ENCODE data around the gene ELOVL1. TPM values are rescaled to one million over a fixed set of nuclear protein-coding genes. Genes with fewer than 3 reads are reported as not detected.

Gene ELOVL1
- total and polyA plus RNA-seq, 10 of the 15 experiments (the other 5 are each of a cell fraction or from before 2014, with no cell fraction given), result 58.5 to 139 (median 89.8) TPM

- TF ChIP-seq ZNF592 (IDR thresholded peaks at IDR 0.05) (no peak), SPI1 (IDR thresholded peaks at IDR 0.05; ENCODE audit: borderline replicate concordance, insufficient read depth, low read depth, low read length) (peak; percentile 89), SRF (IDR thresholded peaks at IDR 0.05; ENCODE audit: low read depth in 2 of 2, low read length in 2 of 2) (0 out of 4 replicates have a peak, but pooled peaks of 1 of the 2 experiments have one; percentile 8), SIX5 (IDR thresholded peaks at IDR 0.05; ENCODE audit: low read depth, low read length, severe bottlenecking) (no peak), SP1 (IDR thresholded peaks at IDR 0.05; ENCODE audit: low read depth, low read length) (peak; percentile 23), RCOR1 (conservative IDR thresholded peaks at IDR 0.05; ENCODE audit: low read depth, low read length) (no peak), NR2F1 (conservative IDR thresholded peaks at IDR 0.05) (peak; percentile 64), IRF5 (IDR thresholded peaks at IDR 0.05; ENCODE audit: borderline replicate concordance) (no peak), ZNF384 (IDR thresholded peaks at IDR 0.05; ENCODE audit: borderline replicate concordance, low read depth, low read length) (no peak), NRF1 (conservative IDR thresholded peaks at IDR 0.05; ENCODE audit: low read depth, low read length) (no peak), EED (IDR thresholded peaks at IDR 0.05; ENCODE audit: low read depth) (0 out of 2 replicates have a peak, but pooled peaks have one; percentile 15), SUPT20H (IDR thresholded peaks at IDR 0.05; ENCODE audit: borderline replicate concordance, control insufficient read depth, low read depth, low read length) (no peak), SREBF2 (IDR thresholded peaks at IDR 0.05; ENCODE audit: low read length) (no peak), HDGF (IDR thresholded peaks at IDR 0.05) (peak; percentile 76), NR2C1 (IDR thresholded peaks at IDR 0.05) (no peak), ZNF24 (IDR thresholded peaks at IDR 0.05) (no peak)
- TF ChIP-seq, protein P1, sequence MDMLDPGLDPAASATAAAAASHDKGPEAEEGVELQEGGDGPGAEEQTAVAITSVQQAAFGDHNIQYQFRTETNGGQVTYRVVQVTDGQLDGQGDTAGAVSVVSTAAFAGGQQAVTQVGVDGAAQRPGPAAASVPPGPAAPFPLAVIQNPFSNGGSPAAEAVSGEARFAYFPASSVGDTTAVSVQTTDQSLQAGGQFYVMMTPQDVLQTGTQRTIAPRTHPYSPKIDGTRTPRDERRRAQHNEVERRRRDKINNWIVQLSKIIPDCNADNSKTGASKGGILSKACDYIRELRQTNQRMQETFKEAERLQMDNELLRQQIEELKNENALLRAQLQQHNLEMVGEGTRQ (IDR thresholded peaks at IDR 0.05; ENCODE audit: borderline replicate concordance, low read depth, low read length), result no peak
- TF ChIP-seq, protein P2, sequence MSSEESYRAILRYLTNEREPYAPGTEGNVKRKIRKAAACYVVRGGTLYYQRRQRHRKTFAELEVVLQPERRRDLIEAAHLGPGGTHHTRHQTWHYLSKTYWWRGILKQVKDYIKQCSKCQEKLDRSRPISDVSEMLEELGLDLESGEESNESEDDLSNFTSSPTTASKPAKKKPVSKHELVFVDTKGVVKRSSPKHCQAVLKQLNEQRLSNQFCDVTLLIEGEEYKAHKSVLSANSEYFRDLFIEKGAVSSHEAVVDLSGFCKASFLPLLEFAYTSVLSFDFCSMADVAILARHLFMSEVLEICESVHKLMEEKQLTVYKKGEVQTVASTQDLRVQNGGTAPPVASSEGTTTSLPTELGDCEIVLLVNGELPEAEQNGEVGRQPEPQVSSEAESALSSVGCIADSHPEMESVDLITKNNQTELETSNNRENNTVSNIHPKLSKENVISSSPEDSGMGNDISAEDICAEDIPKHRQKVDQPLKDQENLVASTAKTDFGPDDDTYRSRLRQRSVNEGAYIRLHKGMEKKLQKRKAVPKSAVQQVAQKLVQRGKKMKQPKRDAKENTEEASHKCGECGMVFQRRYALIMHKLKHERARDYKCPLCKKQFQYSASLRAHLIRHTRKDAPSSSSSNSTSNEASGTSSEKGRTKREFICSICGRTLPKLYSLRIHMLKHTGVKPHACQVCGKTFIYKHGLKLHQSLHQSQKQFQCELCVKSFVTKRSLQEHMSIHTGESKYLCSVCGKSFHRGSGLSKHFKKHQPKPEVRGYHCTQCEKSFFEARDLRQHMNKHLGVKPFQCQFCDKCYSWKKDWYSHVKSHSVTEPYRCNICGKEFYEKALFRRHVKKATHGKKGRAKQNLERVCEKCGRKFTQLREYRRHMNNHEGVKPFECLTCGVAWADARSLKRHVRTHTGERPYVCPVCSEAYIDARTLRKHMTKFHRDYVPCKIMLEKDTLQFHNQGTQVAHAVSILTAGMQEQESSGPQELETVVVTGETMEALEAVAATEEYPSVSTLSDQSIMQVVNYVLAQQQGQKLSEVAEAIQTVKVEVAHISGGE (CRISPR knock-in tag; IDR thresholded peaks at IDR 0.05), result no peak
- TF ChIP-seq, protein P3, sequence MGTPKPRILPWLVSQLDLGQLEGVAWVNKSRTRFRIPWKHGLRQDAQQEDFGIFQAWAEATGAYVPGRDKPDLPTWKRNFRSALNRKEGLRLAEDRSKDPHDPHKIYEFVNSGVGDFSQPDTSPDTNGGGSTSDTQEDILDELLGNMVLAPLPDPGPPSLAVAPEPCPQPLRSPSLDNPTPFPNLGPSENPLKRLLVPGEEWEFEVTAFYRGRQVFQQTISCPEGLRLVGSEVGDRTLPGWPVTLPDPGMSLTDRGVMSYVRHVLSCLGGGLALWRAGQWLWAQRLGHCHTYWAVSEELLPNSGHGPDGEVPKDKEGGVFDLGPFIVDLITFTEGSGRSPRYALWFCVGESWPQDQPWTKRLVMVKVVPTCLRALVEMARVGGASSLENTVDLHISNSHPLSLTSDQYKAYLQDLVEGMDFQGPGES (IDR thresholded peaks at IDR 0.05), result 0 out of 2 replicates have a peak, but pooled peaks have one; percentile 10
Measured at GRCh38 chr1:43367904-43368645, at the start of gene ELOVL1 (continued).
